PC-9 (cell line): ENCODE data around the gene CDH19.

Experiments used
- CTCF ChIP-seq: fragments of 200-600 bp; sonication (generic); conservative IDR thresholded peaks from 2 replicates; pipeline ENCODE4 v1.6.1; 2017; ENCODE audit warnings: mixed run types, antibody characterized with exemption, mild to moderate bottlenecking, moderate library complexity
- EZH2 ChIP-seq: fragments of 200-600 bp; sonication (generic); IDR thresholded peaks from 2 replicates; pipeline ENCODE4 v1.8.0; 2017; ENCODE audit warnings: antibody characterized with exemption, low read depth

- no peak for TF ChIP-seq CTCF
- no peak for TF ChIP-seq EZH2
Observed at GRCh38 chr18:66511289-66511688, 92.6 kb downstream of the CDH19 start.
